Measurements from ENCODE around the gene OTUB1.

OTUB1 gene

DNA sequence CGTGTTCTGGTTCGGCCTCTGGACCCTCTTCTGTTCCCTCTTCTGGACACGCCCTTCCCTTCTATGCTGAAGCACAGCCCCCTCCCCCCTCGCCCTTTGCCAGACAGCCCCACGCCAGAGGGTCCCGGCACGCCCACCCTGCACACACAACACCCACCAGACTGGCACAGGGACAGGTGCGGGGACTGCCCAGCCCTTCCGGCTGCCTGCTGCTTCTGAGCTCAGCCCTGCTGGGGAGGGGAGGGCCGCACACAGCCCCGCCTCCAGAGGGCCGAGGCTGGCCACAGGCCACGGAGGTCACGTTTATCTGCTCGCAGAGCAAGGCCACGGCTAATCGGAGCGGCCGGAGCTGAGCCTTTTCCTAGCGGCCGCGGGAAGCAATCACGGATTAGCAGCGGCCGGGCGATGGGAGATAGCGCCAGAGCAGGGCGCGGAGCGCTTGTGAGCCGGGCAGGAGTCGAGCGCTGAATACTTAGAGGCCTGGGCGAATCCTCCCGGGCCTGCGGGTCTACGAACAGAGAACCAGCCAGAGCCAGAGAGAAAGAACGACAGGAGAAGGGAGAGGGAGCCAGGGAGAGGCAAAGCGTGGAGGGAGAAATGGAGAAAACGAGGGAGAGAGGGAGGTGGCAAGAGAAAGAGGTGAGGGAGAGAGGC is 21.5 kb downstream of the OTUB1 start:
- H3K4me3 ChIP-seq (ENCODE audit: low read length), result no peak overlapping the region
- no peak for TF ChIP-seq EZH2phosphoT487 (IDR thresholded peaks at IDR 0.05; ENCODE audit: low read depth)
- TF ChIP-seq, protein P1, sequence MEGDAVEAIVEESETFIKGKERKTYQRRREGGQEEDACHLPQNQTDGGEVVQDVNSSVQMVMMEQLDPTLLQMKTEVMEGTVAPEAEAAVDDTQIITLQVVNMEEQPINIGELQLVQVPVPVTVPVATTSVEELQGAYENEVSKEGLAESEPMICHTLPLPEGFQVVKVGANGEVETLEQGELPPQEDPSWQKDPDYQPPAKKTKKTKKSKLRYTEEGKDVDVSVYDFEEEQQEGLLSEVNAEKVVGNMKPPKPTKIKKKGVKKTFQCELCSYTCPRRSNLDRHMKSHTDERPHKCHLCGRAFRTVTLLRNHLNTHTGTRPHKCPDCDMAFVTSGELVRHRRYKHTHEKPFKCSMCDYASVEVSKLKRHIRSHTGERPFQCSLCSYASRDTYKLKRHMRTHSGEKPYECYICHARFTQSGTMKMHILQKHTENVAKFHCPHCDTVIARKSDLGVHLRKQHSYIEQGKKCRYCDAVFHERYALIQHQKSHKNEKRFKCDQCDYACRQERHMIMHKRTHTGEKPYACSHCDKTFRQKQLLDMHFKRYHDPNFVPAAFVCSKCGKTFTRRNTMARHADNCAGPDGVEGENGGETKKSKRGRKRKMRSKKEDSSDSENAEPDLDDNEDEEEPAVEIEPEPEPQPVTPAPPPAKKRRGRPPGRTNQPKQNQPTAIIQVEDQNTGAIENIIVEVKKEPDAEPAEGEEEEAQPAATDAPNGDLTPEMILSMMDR (IDR thresholded peaks at IDR 0.05; ENCODE audit: low read depth, low read length), result no peak

DNA sequence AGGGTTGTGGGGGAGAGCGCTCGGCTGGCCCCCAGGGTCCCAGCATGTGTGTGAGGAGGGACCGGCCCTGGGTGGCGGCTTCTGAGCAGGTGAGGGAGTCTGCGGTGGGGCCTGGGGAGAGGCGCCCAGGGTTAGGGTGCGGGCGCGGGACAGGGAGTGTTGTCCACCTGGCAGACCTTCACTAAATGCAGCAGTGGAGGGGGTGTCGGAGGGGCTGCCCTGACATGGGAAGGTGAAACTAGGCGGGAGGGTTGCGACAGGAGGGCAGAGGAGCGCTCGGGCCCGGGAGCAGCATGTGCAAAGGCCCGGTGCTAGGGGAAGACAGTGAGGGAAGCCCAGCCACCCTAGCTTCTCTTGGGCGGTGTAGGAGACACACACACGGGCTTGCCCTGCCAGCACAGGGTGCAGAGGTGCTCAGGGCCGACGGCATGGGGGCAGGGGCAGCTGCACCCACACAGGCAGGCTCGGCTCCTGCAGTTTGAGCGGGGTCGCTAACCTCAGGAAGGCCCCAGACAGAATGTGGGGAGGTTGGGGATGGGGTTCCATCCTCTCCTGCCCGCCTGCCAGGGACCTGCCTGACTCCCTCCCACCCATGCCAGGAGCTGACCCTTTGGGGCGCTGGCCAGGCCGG is 22.2 kb downstream of the OTUB1 start:
- H3K4me1 ChIP-seq (ENCODE audit: low read length), result peaks cover 3% of the 10 kb centered on the region; the same call in 1 of the 2 replicates
- no peak overlapping the region for H3K4me3 ChIP-seq (ENCODE audit: low read length)
- no peak overlapping the region for H2AFZ ChIP-seq (ENCODE audit: low read depth, low read length)
- no peak overlapping the region for H3K9ac ChIP-seq (ENCODE audit: low read length)
- no peak overlapping the region for H3K4me2 ChIP-seq (ENCODE audit: low read length)
- peaks cover 6% of the 10 kb centered on the region; the same call in 1 of the 2 replicates for H3K9me3 ChIP-seq (ENCODE audit: insufficient read depth, low read length)
- H3K27me3 ChIP-seq (ENCODE audit: low read depth, low read length), result no peaks in the 10 kb centered on the region
- H3K79me2 ChIP-seq (ENCODE audit: low read length), result no peaks in the 10 kb centered on the region
- no peak overlapping the region for H3K27ac ChIP-seq (ENCODE audit: low read length)
- H4K20me1 ChIP-seq (ENCODE audit: insufficient read depth, low read length), result no peaks in the 10 kb centered on the region
- TF ChIP-seq, protein P1 (IDR thresholded peaks at IDR 0.05; ENCODE audit: low read depth, low read length), result no peak
- no peak for TF ChIP-seq EZH2phosphoT487 (IDR thresholded peaks at IDR 0.05; ENCODE audit: low read depth)
- no peaks in the 10 kb centered on the region for H3K36me3 ChIP-seq (replicated peaks; ENCODE audit: low read depth, low read length)

More for the DNA sequence above, 21.5 kb downstream of the OTUB1 start:
- Histone ChIP-seq H4K20me1 (ENCODE audit: insufficient read depth, low read length) (no peaks in the 10 kb centered on the region), H3K9me3 (ENCODE audit: insufficient read depth, low read length) (peaks cover 6% of the 10 kb centered on the region; the same call in 1 of the 2 replicates), H3K4me2 (ENCODE audit: low read length) (no peak overlapping the region), H3K27me3 (ENCODE audit: low read depth, low read length) (no peaks in the 10 kb centered on the region), H3K9ac (ENCODE audit: low read length) (no peak overlapping the region), H3K79me2 (ENCODE audit: low read length) (no peaks in the 10 kb centered on the region), H2AFZ (ENCODE audit: low read depth, low read length) (no peak overlapping the region), H3K36me3 (replicated peaks; ENCODE audit: low read depth, low read length) (no peaks in the 10 kb centered on the region), H3K27ac (ENCODE audit: low read length) (no peak overlapping the region), H3K4me1 (ENCODE audit: low read length) (peaks cover 3% of the 10 kb centered on the region; the same call in 1 of the 2 replicates)

DNA sequence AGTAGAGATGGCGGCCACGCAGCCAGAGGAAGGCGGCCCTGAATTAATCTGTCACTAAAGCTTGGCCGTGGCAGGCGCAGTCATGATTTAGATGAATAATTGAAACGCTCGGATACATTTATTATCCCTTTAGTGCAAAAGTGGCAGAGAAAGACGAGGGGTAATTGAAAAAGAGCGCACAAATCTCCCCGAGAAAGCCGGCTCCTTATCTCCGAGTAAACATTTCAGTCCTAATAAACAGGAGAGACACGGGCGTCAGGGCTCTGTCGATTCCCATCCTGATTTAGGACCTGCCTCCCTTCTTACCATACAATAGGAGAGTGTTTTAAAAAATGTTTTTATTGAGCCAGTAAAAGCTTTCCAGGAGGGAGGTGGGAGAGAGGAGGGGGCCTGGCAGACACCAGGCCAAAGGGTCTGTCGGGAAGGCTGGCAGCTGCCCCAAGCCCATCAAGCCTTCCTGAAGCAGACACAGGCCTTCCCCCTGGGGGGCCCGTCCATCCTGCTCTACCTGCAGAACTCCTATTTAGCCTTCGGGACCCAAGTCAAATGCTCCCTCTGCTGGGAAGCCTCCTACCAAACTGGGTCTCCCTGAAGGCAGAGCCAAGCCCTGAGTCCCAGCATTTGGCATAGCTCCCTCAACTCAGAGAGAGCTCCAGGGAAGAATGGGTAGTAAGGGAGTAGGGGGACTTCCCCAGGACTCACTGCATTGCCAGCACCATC is 22.8 kb downstream of the OTUB1 start:
- TF ChIP-seq, protein P1 (IDR thresholded peaks at IDR 0.05; ENCODE audit: low read depth, low read length), result no peak
- TF ChIP-seq EZH2phosphoT487 (IDR thresholded peaks at IDR 0.05; ENCODE audit: low read depth), result no peak
- H3K36me3 ChIP-seq (replicated peaks; ENCODE audit: low read depth, low read length), result no peaks in the 10 kb centered on the region
- H3K4me3 ChIP-seq (ENCODE audit: low read length), result no peak overlapping the region
- no peaks in the 10 kb centered on the region for H3K27me3 ChIP-seq (ENCODE audit: low read depth, low read length)
- H3K4me1 ChIP-seq (ENCODE audit: low read length), result peaks cover 3% of the 10 kb centered on the region; the same call in 1 of the 2 replicates
- peaks cover 6% of the 10 kb centered on the region; the same call in 1 of the 2 replicates for H3K9me3 ChIP-seq (ENCODE audit: insufficient read depth, low read length)
- no peak overlapping the region for H2AFZ ChIP-seq (ENCODE audit: low read depth, low read length)
- H3K9ac ChIP-seq (ENCODE audit: low read length), result no peak overlapping the region
- no peaks in the 10 kb centered on the region for H3K79me2 ChIP-seq (ENCODE audit: low read length)
- no peak overlapping the region for H3K4me2 ChIP-seq (ENCODE audit: low read length)
- H4K20me1 ChIP-seq (ENCODE audit: insufficient read depth, low read length), result no peaks in the 10 kb centered on the region
- no peak overlapping the region for H3K27ac ChIP-seq (ENCODE audit: low read length)

DNA sequence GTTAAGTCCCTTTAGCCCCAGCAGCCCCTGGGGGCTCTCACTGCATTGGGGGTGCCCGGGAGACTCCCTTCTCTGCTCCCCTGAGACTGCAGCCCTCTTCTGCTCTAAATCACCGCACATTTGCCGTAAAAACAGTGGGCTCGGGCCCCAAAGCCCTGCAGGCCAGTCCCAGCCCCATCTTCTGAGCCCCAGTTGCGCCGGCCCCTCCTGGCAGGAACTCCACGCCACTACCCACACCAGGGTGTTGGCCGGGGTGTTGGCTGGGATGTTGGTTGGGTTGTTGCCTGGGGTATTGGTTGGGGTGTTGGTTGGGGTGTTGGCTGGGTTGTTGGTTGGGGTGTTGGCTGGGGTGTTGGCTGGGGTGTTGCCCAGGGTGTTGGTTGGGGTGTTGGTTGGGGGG is 23.5 kb downstream of the OTUB1 start:
- Histone ChIP-seq H3K9me3 (ENCODE audit: insufficient read depth, low read length) (peaks cover 6% of the 10 kb centered on the region; the same call in 1 of the 2 replicates), H3K4me1 (ENCODE audit: low read length) (peaks cover 3% of the 10 kb centered on the region; the same call in 1 of the 2 replicates), H3K79me2 (ENCODE audit: low read length) (no peaks in the 10 kb centered on the region), H3K27me3 (ENCODE audit: low read depth, low read length) (no peaks in the 10 kb centered on the region), H3K9ac (ENCODE audit: low read length) (no peak overlapping the region), H2AFZ (ENCODE audit: low read depth, low read length) (no peak overlapping the region), H3K36me3 (replicated peaks; ENCODE audit: low read depth, low read length) (no peaks in the 10 kb centered on the region), H4K20me1 (ENCODE audit: insufficient read depth, low read length) (no peaks in the 10 kb centered on the region), H3K27ac (ENCODE audit: low read length) (no peak overlapping the region), H3K4me2 (ENCODE audit: low read length) (no peak overlapping the region), H3K4me3 (ENCODE audit: low read length) (no peak overlapping the region)
- TF ChIP-seq EZH2phosphoT487 (IDR thresholded peaks at IDR 0.05; ENCODE audit: low read depth), result no peak
- TF ChIP-seq, protein P1 (IDR thresholded peaks at IDR 0.05; ENCODE audit: low read depth, low read length), result no peak

All from OCI-LY3 (cell line).